GM12891 (cell line): ENCODE results near the gene E2F3.

ENCODE experiments used
- POLR2AphosphoS5 ChIP-seq: IDR thresholded peaks from 2 replicates; pipeline ENCODE4 v1.6.1; 2011; ENCODE audit warnings: low read depth, low read length, control low read depth
- TAF1 ChIP-seq: IDR thresholded peaks from 2 replicates; pipeline ENCODE4 v1.6.1; 2011; ENCODE audit warnings: low read depth, low read length, control low read depth

DNA sequence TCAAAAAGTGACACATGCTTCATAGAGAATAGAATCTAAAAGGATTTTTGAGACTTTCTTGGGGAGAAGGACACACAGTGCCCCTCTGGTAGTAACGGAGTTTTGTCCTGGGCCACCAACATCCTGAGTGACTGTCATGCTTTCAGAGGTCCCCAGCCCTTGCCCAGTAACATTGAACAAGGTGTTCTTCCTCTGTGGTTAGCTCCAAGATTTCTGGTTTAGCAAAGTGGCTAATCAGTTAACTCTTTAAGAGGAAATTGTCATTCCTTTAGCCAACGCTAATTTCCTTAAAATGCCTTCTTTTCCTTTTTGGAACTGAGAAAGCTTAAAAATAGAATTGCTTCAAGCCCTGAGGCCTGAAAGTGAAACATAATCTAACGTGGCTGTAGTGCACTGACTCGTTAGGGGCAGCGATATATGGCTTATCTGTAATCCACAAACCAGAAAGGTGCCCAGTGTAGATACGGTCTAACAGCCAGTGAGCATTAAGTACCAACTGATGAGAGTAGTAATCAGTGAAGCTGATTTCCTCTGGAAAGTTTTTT lies 7.8 kb downstream of the E2F3 start:
- no peak for TF ChIP-seq POLR2AphosphoS5
- no peak for TF ChIP-seq TAF1
